Lung microvascular endothelial cell (primary cell): ENCODE data around the gene DRC7. TPM values are rescaled to one million over a fixed set of nuclear protein-coding genes. Genes with fewer than 3 reads are reported as not detected.

ENCODE experiments used
- DNase-seq, 2 donors: peaks; one replicate each; pipeline versions ENCODE4 v3.0.0 to v3.0.0-alpha.2; 2010; ENCODE audit warnings: low read depth in 2 of 2
- total RNA-seq: library from RNA; depleted of rRNA; stranded (reverse); fragments of >200 nt; gene quantifications from 2 replicates; pipeline ENCODE4 v1.2.1, GENCODE V29; 2014

Gene DRC7
- 0.20 and 0.22 TPM in 2 replicates for total RNA-seq

GRCh38 chr16:57694725-57695679, at the start of gene DRC7:
Gene DRC7 (plus strand): TSS chr16:57694806. CDS start chr16:57697950, 3,144 bp downstream.
- peak; percentile 50 to 79 for DNase-seq

GRCh38 chr16:57645169-57645568, 49.4 kb upstream of the DRC7 start:
- DNase-seq, result no peak

GRCh38 chr16:57645691-57646387, 48.8 kb upstream of the DRC7 start:
- peak; percentile 93 to 96 for DNase-seq

GRCh38 chr16:57646388-57647039, 48.1 kb upstream of the DRC7 start:
- peak; percentile 66 to 78 for DNase-seq

GRCh38 chr16:57647136-57647875, 47.3 kb upstream of the DRC7 start:
- peak in 1 of 2 donors; percentile 62 for DNase-seq

- DNase-seq, result no peak
Observed at GRCh38 chr16:57648125-57648524, 46.5 kb upstream of the DRC7 start.

- DNase-seq, result peak; percentile 82 to 91
Observed at GRCh38 chr16:57648581-57649442, 45.8 kb upstream of the DRC7 start.

GRCh38 chr16:57649443-57649751, 45.2 kb upstream of the DRC7 start:
- DNase-seq, result no peak

GRCh38 chr16:57649846-57650245, 44.8 kb upstream of the DRC7 start:
- DNase-seq, result no peak

GRCh38 chr16:57651344-57652333, 43.0 kb upstream of the DRC7 start:
- no peak for DNase-seq

GRCh38 chr16:57652695-57653471, 41.7 kb upstream of the DRC7 start:
- no peak for DNase-seq

- peak; percentile 80 to 92 for DNase-seq
Observed at GRCh38 chr16:57653936-57654335, 40.7 kb upstream of the DRC7 start.

- no peak for DNase-seq
Observed at GRCh38 chr16:57656342-57656955, 38.2 kb upstream of the DRC7 start.

GRCh38 chr16:57657228-57657627, 37.4 kb upstream of the DRC7 start:
- DNase-seq, result no peak

GRCh38 chr16:57658130-57658877, 36.3 kb upstream of the DRC7 start:
- no peak for DNase-seq

GRCh38 chr16:57658878-57659674, 35.5 kb upstream of the DRC7 start:
- no peak for DNase-seq
